HCT116 (cell line): ENCODE data around the gene BCAR1. TPM values are rescaled to one million over a fixed set of nuclear protein-coding genes. Genes with fewer than 3 reads are reported as not detected.

Source experiments
- ATAC-seq: fragments of 200-7000 bp; cut with Tn5 transposase; 2 replicates; pipeline ENCODE4 v1.9.1; 2020; ENCODE audit warnings: mild to moderate bottlenecking, moderate library complexity
- BruUV-seq: library from RNA; stranded (reverse); fragments of 400-500 nt; replicated peaks from 2 replicates; lab custom pipeline; 2021; lab: Mats Ljungman, UMichigan
- CTCF ChIA-PET: fragments of 300-600 bp; sonication (Branson Sonifier 250); formaldehyde crosslinking; loops from one replicate; lab custom pipeline; 2021; ENCODE audit warnings: antibody characterized with exemption; lab: Charles Lee
- POLR2A ChIA-PET: fragments of 300-600, 350-600 bp; sonication (Branson Sonifier 250); formaldehyde crosslinking; loops from one replicate; lab custom pipeline; 2021; ENCODE audit warnings: antibody characterized with exemption; lab: Charles Lee
- RAD21 ChIA-PET, 2 experiments: fragments of 300-600 bp; sonication (Branson Sonifier 250); formaldehyde crosslinking; loops; one replicate each; lab custom pipeline; 2023; ENCODE audit warnings: low total read pairs in 2 of 2; ENCODE audit not compliant: uncharacterized antibody in 2 of 2, unreplicated experiment in 2 of 2, low non-redundant PET in 1 of 2; lab: Charles Lee
- DNase-seq: peaks from one replicate; pipeline ENCODE4 v3.0.0-alpha.2; 2010; ENCODE audit warnings: low read depth, low spot score
- H2AFZ ChIP-seq: fragments of 200-600 bp; shearing (Covaris generic), sonication (generic); 2 replicates; pipeline ENCODE4 v1.6.1; 2017; ENCODE audit warnings: low read depth, mixed run types, mixed read lengths, antibody characterized with exemption, low read length; ENCODE audit not compliant: poor library complexity, severe bottlenecking
- H3K27ac ChIP-seq: 2 replicates; pipeline ENCODE4 v1.5.1; 2012; ENCODE audit warnings: low read depth, low read length
- H3K27me3 ChIP-seq: fragments of 200-600 bp; sonication (generic); 2 replicates; pipeline ENCODE4 v1.6.1; 2016; ENCODE audit warnings: mixed run types, low read length, mixed read lengths; ENCODE audit not compliant: insufficient read depth
- H3K36me3 ChIP-seq, 2 experiments: fragments of 200-500 bp in 1 of 2; fragments of 200-600 bp in 1 of 2; sonication (Bioruptor generic) in 1 of 2; sonication (generic) in 1 of 2; 2 replicates each; pipeline versions ENCODE4 v1.5.1 to v1.6.1; 2014 to 2016; ENCODE audit warnings: low read length in 2 of 2, inconsistent platforms in 1 of 2, mixed read lengths in 1 of 2, mixed run types in 1 of 2; ENCODE audit not compliant: insufficient read depth in 2 of 2, control insufficient read depth in 1 of 2
- H3K4me1 ChIP-seq, 2 experiments: fragments of 200-600 bp in 1 of 2; sonication (generic) in 1 of 2; 2 replicates each; pipeline versions ENCODE4 v1.5.1 to v1.6.1; 2012 to 2017; ENCODE audit warnings: low read length in 2 of 2, inconsistent platforms in 1 of 2, mild to moderate bottlenecking in 1 of 2, mixed read lengths in 1 of 2, mixed run types in 1 of 2, moderate library complexity in 1 of 2; ENCODE audit not compliant: insufficient read depth in 2 of 2, control insufficient read depth in 1 of 2
- H3K4me2 ChIP-seq: fragments of 200-600 bp; sonication (generic); 2 replicates; pipeline ENCODE4 v1.6.1; 2017; ENCODE audit warnings: mixed run types, low read length, mixed read lengths
- H3K4me3 ChIP-seq, 2 experiments: fragments of 200-600 bp in 1 of 2; sonication (generic) in 1 of 2; replicated peaks in 1 of 2; 2 replicates each; pipeline ENCODE4 v1.5.1; 2011 to 2016; ENCODE audit warnings: low read length in 2 of 2, control low read depth in 1 of 2, low read depth in 1 of 2, mild to moderate bottlenecking in 1 of 2, mixed read lengths in 1 of 2, mixed run types in 1 of 2
- H3K79me2 ChIP-seq: fragments of 200-600 bp; sonication (generic); 2 replicates; pipeline ENCODE4 v1.6.1; 2017; ENCODE audit warnings: mild to moderate bottlenecking, mixed run types, low read length, moderate library complexity, mixed read lengths; ENCODE audit not compliant: insufficient read depth
- H3K9ac ChIP-seq: fragments of 200-600 bp; sonication (generic); 2 replicates; pipeline ENCODE4 v1.6.1; 2016; ENCODE audit warnings: low read length, mixed read lengths
- H3K9me2 ChIP-seq: fragments of 200-600 bp; sonication (generic), shearing (Covaris generic); 2 replicates; pipeline ENCODE4 v1.6.1; 2017; ENCODE audit warnings: mixed run types, mild to moderate bottlenecking, moderate library complexity; ENCODE audit not compliant: insufficient read depth
- H3K9me3 ChIP-seq, 2 experiments: fragments of 200-500 bp in 1 of 2; fragments of 200-600 bp in 1 of 2; sonication (Bioruptor generic) in 1 of 2; sonication (generic) in 1 of 2; 2 replicates each; pipeline ENCODE4 v1.6.1; 2014 to 2017; ENCODE audit warnings: low read length in 2 of 2, mixed read lengths in 2 of 2, inconsistent platforms in 1 of 2, low read depth in 1 of 2, mild to moderate bottlenecking in 1 of 2, mixed run types in 1 of 2, moderate library complexity in 1 of 2; ENCODE audit not compliant: control insufficient read depth in 1 of 2, insufficient read depth in 1 of 2
- H4K20me1 ChIP-seq: fragments of 200-600 bp; sonication (generic), shearing (Covaris generic); 2 replicates; pipeline ENCODE4 v1.6.1; 2017; ENCODE audit warnings: mixed run types, mild to moderate bottlenecking, moderate library complexity; ENCODE audit not compliant: insufficient read depth
- CBX3 ChIP-seq: IDR thresholded peaks from 2 replicates; pipeline ENCODE4 v1.6.1; 2012; ENCODE audit warnings: low read depth
- CEBPB ChIP-seq: IDR thresholded peaks from 2 replicates; pipeline ENCODE4 v1.6.1; 2012; ENCODE audit warnings: low read depth
- EGR1 ChIP-seq: IDR thresholded peaks from 2 replicates; pipeline ENCODE4 v1.6.1; 2012; ENCODE audit warnings: low read depth
- ELF1 ChIP-seq: IDR thresholded peaks from 2 replicates; pipeline ENCODE4 v1.6.1; 2012; ENCODE audit warnings: low read depth, borderline replicate concordance
- EZH2phosphoT487 ChIP-seq: fragments of 200-600 bp; IDR thresholded peaks from 2 replicates; pipeline ENCODE4 v1.6.1; 2018; ENCODE audit warnings: antibody characterized with exemption, borderline replicate concordance
- JUND ChIP-seq: IDR thresholded peaks from 2 replicates; pipeline ENCODE4 v1.6.1; 2012
- POLR2A ChIP-seq: IDR thresholded peaks from 2 replicates; pipeline ENCODE4 v1.7.0; 2011; ENCODE audit warnings: borderline replicate concordance; ENCODE audit not compliant: insufficient read depth, insufficient read length; ENCODE audit errors: extremely low read depth
- RAD21 ChIP-seq: IDR thresholded peaks from 2 replicates; pipeline ENCODE4 v1.6.1; 2012; ENCODE audit warnings: low read depth, mild to moderate bottlenecking
- SRF ChIP-seq: IDR thresholded peaks from 2 replicates; pipeline ENCODE4 v1.6.1; 2012; ENCODE audit warnings: low read depth
- TCF7L2 ChIP-seq: IDR thresholded peaks from 2 replicates; pipeline ENCODE4 v1.7.0; 2011; ENCODE audit warnings: borderline replicate concordance, inconsistent platforms; ENCODE audit not compliant: insufficient read depth, insufficient read length; ENCODE audit errors: extremely low read depth
- ZFX ChIP-seq: fragments of 450-650 bp; IDR thresholded peaks from 2 replicates; pipeline ENCODE4 v1.6.1; 2017
- ZNF274 ChIP-seq: fragments of 200-500 bp; sonication (Bioruptor generic); IDR thresholded peaks from 2 replicates; pipeline ENCODE4 v1.6.1; 2014; ENCODE audit warnings: mild to moderate bottlenecking, low read depth, low read length, inconsistent platforms
- intact Hi-C: fragments of 100-400 bp; cut with micrococcal nuclease; formaldehyde crosslinking; loops from 2 replicates; pipeline ENCODE4 v1.10.0; 2022
- total RNA-seq: library from RNA; stranded (reverse); gene quantifications from one replicate; pipeline ENCODE4 v1.2.1, GENCODE V29; 2021; ENCODE audit not compliant: unreplicated experiment
- TF ChIP-seq, protein P1 (sequence below): IDR thresholded peaks from 2 replicates; pipeline ENCODE4 v1.6.1; 2012; ENCODE audit warnings: low read depth
- TF ChIP-seq, protein P2 (sequence below): IDR thresholded peaks from 2 replicates; pipeline ENCODE4 v1.6.1; 2012
- TF ChIP-seq, protein P3 (sequence below): IDR thresholded peaks from 2 replicates; pipeline ENCODE4 v1.6.1; 2012

The BCAR1 gene
- total RNA-seq, 1 experiment from 2014 or later = 49.6 TPM

DNA sequence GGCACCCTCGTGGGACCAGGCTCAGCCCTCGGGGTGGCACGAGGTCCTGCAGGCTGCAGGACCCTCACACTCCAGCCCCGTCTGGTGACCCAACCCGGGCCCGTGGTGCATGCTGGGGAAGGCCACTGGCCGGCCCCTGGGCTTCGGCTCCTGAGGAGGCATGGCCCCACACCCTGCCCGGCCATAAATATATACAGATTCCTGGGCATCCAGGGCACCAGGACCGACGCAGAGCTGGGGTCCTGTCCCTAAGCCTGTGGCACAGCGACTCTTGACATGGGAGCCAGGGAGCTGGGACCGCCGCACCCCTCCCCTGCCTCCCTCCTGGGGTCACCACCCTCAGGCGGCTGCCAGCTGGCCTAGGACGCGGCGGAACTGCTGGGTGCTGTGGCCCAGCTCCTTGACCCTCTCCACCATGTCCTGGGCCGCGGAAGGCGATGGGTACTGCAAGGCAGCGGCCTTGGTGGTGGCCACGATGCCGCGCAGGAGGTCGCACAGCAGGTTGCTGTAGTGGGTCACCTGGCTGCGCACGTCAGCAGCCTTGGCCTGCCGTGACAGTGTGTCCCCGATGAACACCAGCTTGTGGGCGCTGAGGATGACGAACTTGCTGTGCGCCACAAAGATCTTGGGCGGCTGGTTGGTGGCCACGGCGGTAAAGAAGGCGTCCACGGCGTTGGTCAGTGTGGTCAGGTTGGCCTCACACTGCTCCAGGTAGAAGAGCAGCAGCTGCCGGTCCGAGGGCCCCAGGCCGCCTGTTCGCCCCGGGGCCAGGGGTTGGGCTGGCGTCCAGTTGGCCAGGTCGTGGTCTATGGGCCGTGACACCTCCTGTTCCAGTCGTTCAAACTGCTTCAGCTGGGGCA is 22.0 kb downstream of the BCAR1 start:
- BruUV-seq = no TSS peak
- intact Hi-C loops = loop anchor here (5.0 kb wide), 1 partner anchor 173 kb away; no protein-coding TSS in a partner anchor
- Histone ChIP-seq H3K9ac (no peak overlapping the region), H3K79me2 (peaks cover 8% of the 10 kb centered on the region; the same call in 1 of the 2 replicates), H3K27me3 (no peaks in the 10 kb centered on the region), H3K4me2 (no peak overlapping the region), H3K9me2 (no peaks in the 10 kb centered on the region), H3K9me3 (no peaks in the 10 kb centered on the region), H3K4me3 (no peak overlapping the region), H4K20me1 (no peaks in the 10 kb centered on the region), H3K27ac (no peak overlapping the region), H3K36me3 (peaks cover 15 to 18% of the 10 kb centered on the region in 2 experiments), H3K4me1 (peaks cover 4 to 8% of the 10 kb centered on the region in 2 experiments; a peak in 3 of 4 replicates), H2AFZ (no peak overlapping the region)
- ChIA-PET POLR2A (no interaction called here), RAD21 (no interaction called here), CTCF (interaction anchor here (1.1 to 1.4 kb wide), 2 partner anchors 30 to 156 kb away, joined by 3 read pairs; no protein-coding TSS in a partner anchor)
- no peak for ATAC-seq
- TF ChIP-seq EGR1 (no peak), EZH2phosphoT487 (no peak), RAD21 (no peak), ZNF274 (no peak), JUND (no peak), POLR2A (no peak), TCF7L2 (no peak), ELF1 (no peak), ZFX (no peak), CBX3 (no peak), CEBPB (no peak), SRF (no peak)
- TF ChIP-seq, protein P1, sequence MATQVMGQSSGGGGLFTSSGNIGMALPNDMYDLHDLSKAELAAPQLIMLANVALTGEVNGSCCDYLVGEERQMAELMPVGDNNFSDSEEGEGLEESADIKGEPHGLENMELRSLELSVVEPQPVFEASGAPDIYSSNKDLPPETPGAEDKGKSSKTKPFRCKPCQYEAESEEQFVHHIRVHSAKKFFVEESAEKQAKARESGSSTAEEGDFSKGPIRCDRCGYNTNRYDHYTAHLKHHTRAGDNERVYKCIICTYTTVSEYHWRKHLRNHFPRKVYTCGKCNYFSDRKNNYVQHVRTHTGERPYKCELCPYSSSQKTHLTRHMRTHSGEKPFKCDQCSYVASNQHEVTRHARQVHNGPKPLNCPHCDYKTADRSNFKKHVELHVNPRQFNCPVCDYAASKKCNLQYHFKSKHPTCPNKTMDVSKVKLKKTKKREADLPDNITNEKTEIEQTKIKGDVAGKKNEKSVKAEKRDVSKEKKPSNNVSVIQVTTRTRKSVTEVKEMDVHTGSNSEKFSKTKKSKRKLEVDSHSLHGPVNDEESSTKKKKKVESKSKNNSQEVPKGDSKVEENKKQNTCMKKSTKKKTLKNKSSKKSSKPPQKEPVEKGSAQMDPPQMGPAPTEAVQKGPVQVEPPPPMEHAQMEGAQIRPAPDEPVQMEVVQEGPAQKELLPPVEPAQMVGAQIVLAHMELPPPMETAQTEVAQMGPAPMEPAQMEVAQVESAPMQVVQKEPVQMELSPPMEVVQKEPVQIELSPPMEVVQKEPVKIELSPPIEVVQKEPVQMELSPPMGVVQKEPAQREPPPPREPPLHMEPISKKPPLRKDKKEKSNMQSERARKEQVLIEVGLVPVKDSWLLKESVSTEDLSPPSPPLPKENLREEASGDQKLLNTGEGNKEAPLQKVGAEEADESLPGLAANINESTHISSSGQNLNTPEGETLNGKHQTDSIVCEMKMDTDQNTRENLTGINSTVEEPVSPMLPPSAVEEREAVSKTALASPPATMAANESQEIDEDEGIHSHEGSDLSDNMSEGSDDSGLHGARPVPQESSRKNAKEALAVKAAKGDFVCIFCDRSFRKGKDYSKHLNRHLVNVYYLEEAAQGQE = no peak
- TF ChIP-seq, protein P2, sequence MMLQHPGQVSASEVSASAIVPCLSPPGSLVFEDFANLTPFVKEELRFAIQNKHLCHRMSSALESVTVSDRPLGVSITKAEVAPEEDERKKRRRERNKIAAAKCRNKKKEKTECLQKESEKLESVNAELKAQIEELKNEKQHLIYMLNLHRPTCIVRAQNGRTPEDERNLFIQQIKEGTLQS = no peak
- TF ChIP-seq, protein P3, sequence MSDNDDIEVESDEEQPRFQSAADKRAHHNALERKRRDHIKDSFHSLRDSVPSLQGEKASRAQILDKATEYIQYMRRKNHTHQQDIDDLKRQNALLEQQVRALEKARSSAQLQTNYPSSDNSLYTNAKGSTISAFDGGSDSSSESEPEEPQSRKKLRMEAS = no peak
- DNase-seq = no peak
